ENCODE data around the gene TRAP1.

Gene TRAP1

GRCh38 chr16:3717235-3718018, at the start of gene TRAP1:
TSS of gene TRAP1 (minus strand) at chr16:3717524. CDS start at chr16:3717508, 16 bp downstream.
- DNase-seq: peak; percentile 2

GRCh38 chr16:3766177-3766576, 48.9 kb upstream of the TRAP1 start:
- no peak for DNase-seq

- no peak for DNase-seq
These were observed 47.1 kb upstream of the TRAP1 start for GRCh38 chr16:3764409-3764808.

GRCh38 chr16:3762107-3762750, 44.9 kb upstream of the TRAP1 start:
- DNase-seq: no peak

- no peak for DNase-seq
These were observed 44.2 kb upstream of the TRAP1 start for GRCh38 chr16:3761375-3762106.

- DNase-seq: no peak
These were observed 43.2 kb upstream of the TRAP1 start for GRCh38 chr16:3760518-3760917.

- no peak for DNase-seq
These were observed 42.4 kb upstream of the TRAP1 start for GRCh38 chr16:3759736-3760135.

- DNase-seq: no peak
These were observed 38.8 kb upstream of the TRAP1 start for GRCh38 chr16:3756113-3756512.

- no peak for DNase-seq
These were observed 37.9 kb upstream of the TRAP1 start for GRCh38 chr16:3755249-3755648.

GRCh38 chr16:3754772-3755171, 37.4 kb upstream of the TRAP1 start:
- no peak for DNase-seq

GRCh38 chr16:3754081-3754703, 36.9 kb upstream of the TRAP1 start:
- DNase-seq: no peak

GRCh38 chr16:3752984-3753383, 35.7 kb upstream of the TRAP1 start:
- DNase-seq: no peak

GRCh38 chr16:3751878-3752277, 34.6 kb upstream of the TRAP1 start:
- no peak for DNase-seq

- DNase-seq: no peak
These were observed 31.0 kb upstream of the TRAP1 start for GRCh38 chr16:3748307-3748706.

GRCh38 chr16:3745751-3746355, 28.5 kb upstream of the TRAP1 start:
- no peak for DNase-seq

GRCh38 chr16:3744018-3744417, 26.7 kb upstream of the TRAP1 start:
- no peak for DNase-seq

- no peak for DNase-seq
These were observed 23.6 kb upstream of the TRAP1 start for GRCh38 chr16:3740934-3741333.

GRCh38 chr16:3740186-3740585, 22.9 kb upstream of the TRAP1 start:
- no peak for DNase-seq

- DNase-seq: no peak
These were observed 22.3 kb upstream of the TRAP1 start for GRCh38 chr16:3739636-3740035.

- no peak for DNase-seq
These were observed 21.2 kb upstream of the TRAP1 start for GRCh38 chr16:3738541-3738940.

- no peak for DNase-seq
These were observed 20.8 kb upstream of the TRAP1 start for GRCh38 chr16:3738128-3738527.

GRCh38 chr16:3737181-3737580, 19.9 kb upstream of the TRAP1 start:
- DNase-seq: no peak

GRCh38 chr16:3736116-3736515, 18.8 kb upstream of the TRAP1 start:
- no peak for DNase-seq

Measured in NCI-H1417 treated with DMSO at 0.1 percent for 48 hours (cell line).